Loucy (cell line): Measurements from ENCODE around the gene NDUFAB1.

Experiments
- CTCF ChIP-seq: fragments of 200-600 bp; sonication (generic); conservative IDR thresholded peaks from 2 replicates; pipeline ENCODE4 v1.5.1; 2014; ENCODE audit warnings: mild to moderate bottlenecking, antibody characterized with exemption, low read length
- EZH2phosphoT487 ChIP-seq: fragments of 200-600 bp; IDR thresholded peaks from 2 replicates; pipeline ENCODE4 v1.6.1; 2018; ENCODE audit warnings: antibody characterized with exemption, mild to moderate bottlenecking, moderate library complexity, borderline replicate concordance

GRCh38 chr16:23584186-23585076 lies 11.7 kb downstream of the NDUFAB1 start:
- no peak for TF ChIP-seq CTCF
- no peak for TF ChIP-seq EZH2phosphoT487
